DMS79 treated with DMSO at 0.1 percent for 48 hours (cell line): ENCODE results near the gene PPARGC1A.

Experiments
- DNase-seq: peaks from one replicate; lab custom pipeline; 2025; lab: John Stamatoyannopoulos, UW

PPARGC1A gene

GRCh38 chr4:23889814-23890341 is at the start of gene PPARGC1A:
Gene PPARGC1A, minus strand, starts transcription at chr4:23890047. Its CDS starts 90 bp downstream, at chr4:23889957.
- DNase-seq: peak; percentile 28

- no peak for DNase-seq
Observed at GRCh38 chr4:23938796-23939195, 48.9 kb upstream of the PPARGC1A start.

- no peak for DNase-seq
Observed at GRCh38 chr4:23937173-23937572, 47.3 kb upstream of the PPARGC1A start.

GRCh38 chr4:23934915-23935314 is 45.1 kb upstream of the PPARGC1A start:
- peak; percentile 23 for DNase-seq

- DNase-seq: no peak
Observed at GRCh38 chr4:23934223-23934622, 44.4 kb upstream of the PPARGC1A start.

GRCh38 chr4:23932901-23933308 is 43.1 kb upstream of the PPARGC1A start:
- DNase-seq: no peak

GRCh38 chr4:23932186-23932585 is 42.3 kb upstream of the PPARGC1A start:
- no peak for DNase-seq

- no peak for DNase-seq
Observed at GRCh38 chr4:23931489-23931830, 41.6 kb upstream of the PPARGC1A start.

- no peak for DNase-seq
Observed at GRCh38 chr4:23930750-23931488, 41.1 kb upstream of the PPARGC1A start.

- no peak for DNase-seq
Observed at GRCh38 chr4:23929248-23929647, 39.4 kb upstream of the PPARGC1A start.

- DNase-seq: no peak
Observed at GRCh38 chr4:23924556-23924955, 34.7 kb upstream of the PPARGC1A start.

- no peak for DNase-seq
Observed at GRCh38 chr4:23923840-23924239, 34.0 kb upstream of the PPARGC1A start.

GRCh38 chr4:23923141-23923540 is 33.3 kb upstream of the PPARGC1A start:
- no peak for DNase-seq

GRCh38 chr4:23922541-23923111 is 32.8 kb upstream of the PPARGC1A start:
- DNase-seq: no peak

GRCh38 chr4:23922013-23922412 is 32.2 kb upstream of the PPARGC1A start:
- DNase-seq: no peak

GRCh38 chr4:23921447-23921845 is 31.6 kb upstream of the PPARGC1A start:
- no peak for DNase-seq

GRCh38 chr4:23920716-23921446 is 31.0 kb upstream of the PPARGC1A start:
- DNase-seq: no peak

- DNase-seq: no peak
Observed at GRCh38 chr4:23920296-23920695, 30.4 kb upstream of the PPARGC1A start.

GRCh38 chr4:23916282-23916681 is 26.4 kb upstream of the PPARGC1A start:
- DNase-seq: no peak

GRCh38 chr4:23915459-23916132 is 25.7 kb upstream of the PPARGC1A start:
- no peak for DNase-seq

- no peak for DNase-seq
Observed at GRCh38 chr4:23911675-23912455, 22.0 kb upstream of the PPARGC1A start.

- DNase-seq: no peak
Observed at GRCh38 chr4:23909671-23910070, 19.8 kb upstream of the PPARGC1A start.
